GM12872 (cell line): Measurements from ENCODE around the gene ZNF318.

Source experiments
- CTCF ChIP-seq: IDR thresholded peaks from 3 replicates; pipeline ENCODE4 v1.5.1; 2011; ENCODE audit warnings: low read depth, mild to moderate bottlenecking, low read length, moderate library complexity; ENCODE audit not compliant: insufficient read depth

The ZNF318 gene

GRCh38 chr6:43298565-43299337, 70.7 kb downstream of the ZNF318 start:
- no peak for TF ChIP-seq CTCF

GRCh38 chr6:43297644-43298564, 71.5 kb downstream of the ZNF318 start, which contains the start of gene SLC22A7:
Gene SLC22A7, plus strand, starts transcription at chr6:43298260. Its CDS starts 99 bp downstream, at chr6:43298359.
- TF ChIP-seq CTCF = no peak

- no peak for TF ChIP-seq CTCF
Observed at GRCh38 chr6:43296780-43297497, 72.5 kb downstream of the ZNF318 start.

GRCh38 chr6:43295456-43295855, 74.0 kb downstream of the ZNF318 start:
- no peak for TF ChIP-seq CTCF

GRCh38 chr6:43294536-43294935, 74.9 kb downstream of the ZNF318 start:
- TF ChIP-seq CTCF = no peak

DNA sequence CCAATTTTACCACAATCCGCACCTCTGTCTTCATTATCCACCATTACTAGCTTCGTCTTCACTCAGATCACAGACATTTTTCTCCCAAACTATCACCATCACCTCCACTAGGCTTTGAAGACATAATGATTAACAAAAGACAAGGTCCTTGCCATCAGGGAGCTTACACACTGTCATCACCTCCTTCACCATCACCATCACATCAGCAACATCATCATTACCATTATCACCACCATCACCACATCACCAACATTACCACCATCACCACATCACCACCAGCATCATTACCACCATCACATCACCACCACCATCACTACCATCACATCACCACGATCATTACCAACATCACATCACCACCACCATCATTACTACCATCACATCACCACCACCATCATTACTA, 75.7 kb downstream of the ZNF318 start:
- TF ChIP-seq CTCF = no peak
